K562 (cell line): ENCODE data around the gene NCOA1. TPM values are rescaled to one million over a fixed set of nuclear protein-coding genes. Genes with fewer than 3 reads are reported as not detected.

Experiments
- ATAC-seq: fragments of 200-7000 bp; cut with Tn5 transposase; 3 replicates; pipeline ENCODE4 v1.9.1; 2020; ENCODE audit warnings: moderate library complexity
- BruUV-seq: library from RNA; stranded (reverse); fragments of 400-500 nt; replicated peaks from 2 replicates; lab custom pipeline; 2021; lab: Mats Ljungman, UMichigan
- CTCF ChIA-PET: fragments of 300-600 bp; formaldehyde crosslinking; extraction: SDS; loops from one replicate; lab custom pipeline; 2021; ENCODE audit warnings: low intra/inter-chr PET ratio; lab: Yijun Ruan, JAX
- POLR2A ChIA-PET: fragments of 300-600, 350-650 bp; sonication (Branson Sonifier 250); formaldehyde crosslinking; extraction: SDS; loops from one replicate; lab custom pipeline; 2021; ENCODE audit warnings: antibody characterized with exemption, inconsistent platforms; lab: Yijun Ruan, JAX
- DNase-seq, 4 experiments: peaks; one replicate each; pipeline versions ENCODE4 v3.0.0 to v3.0.0-alpha.2; 2011 to 2018; ENCODE audit warnings: low spot score in 3 of 4, mixed read lengths in 3 of 4; ENCODE audit errors: extremely low read depth in 1 of 4
- FAIRE-seq: peaks from 2 replicates; lab custom pipeline; 2011; peaks lifted over from hg19 to GRCh38; lab: Jason Lieb, UNC
- H2AFZ ChIP-seq: 2 replicates; pipeline ENCODE4 v1.6.0; 2011; ENCODE audit warnings: low read depth, low read length, control low read depth, inconsistent platforms
- H3K27ac ChIP-seq: fragments of 200-600 bp; 3 replicates; pipeline ENCODE4 v1.8.0; 2011; ENCODE audit warnings: low read depth, mild to moderate bottlenecking, control low read depth, inconsistent platforms, low read length, moderate library complexity, mixed read lengths; ENCODE audit errors: extremely low read depth
- H3K27me3 ChIP-seq, 2 experiments: fragments of 300-600 bp in 1 of 2; 2 replicates in 1 of 2; 3 replicates in 1 of 2; pipeline versions ENCODE4 v1.6.0 to v1.8.0; 2011; ENCODE audit warnings: inconsistent platforms in 2 of 2, low read length in 2 of 2, mild to moderate bottlenecking in 1 of 2, mixed read lengths in 1 of 2, moderate library complexity in 1 of 2; ENCODE audit not compliant: control insufficient read depth in 2 of 2, insufficient read depth in 2 of 2
- H3K36me3 ChIP-seq: fragments of 300-600 bp; 3 replicates; pipeline ENCODE4 v1.8.0; 2011; ENCODE audit warnings: mild to moderate bottlenecking, low read length, inconsistent platforms; ENCODE audit not compliant: control insufficient read depth, insufficient read depth
- H3K4me1 ChIP-seq, 2 experiments: fragments of 200-600 bp in 1 of 2; replicated peaks in 1 of 2; 2 replicates in 1 of 2; 3 replicates in 1 of 2; pipeline versions ENCODE4 v1.5.1 to v1.8.0; 2011; ENCODE audit warnings: inconsistent platforms in 2 of 2, low read length in 2 of 2, mild to moderate bottlenecking in 1 of 2, mixed read lengths in 1 of 2, moderate library complexity in 1 of 2; ENCODE audit not compliant: control insufficient read depth in 2 of 2, insufficient read depth in 2 of 2
- H3K4me2 ChIP-seq: 2 replicates; pipeline ENCODE4 v1.6.1; 2011; ENCODE audit warnings: low read length, control low read depth, inconsistent platforms, mixed read lengths; ENCODE audit not compliant: insufficient read depth
- H3K4me3 ChIP-seq: fragments of 200-600 bp; sonication (generic), shearing (Covaris generic); 2 replicates; pipeline ENCODE4 v1.5.1; 2016; ENCODE audit warnings: control low read depth, inconsistent platforms
- H3K79me2 ChIP-seq: fragments of 200-600 bp; 3 replicates; pipeline ENCODE4 v1.8.0; 2011; ENCODE audit warnings: low read length, inconsistent platforms; ENCODE audit not compliant: control insufficient read depth, insufficient read depth
- H3K9ac ChIP-seq, 2 experiments: 2 replicates each; pipeline versions ENCODE4 v1.6.0 to v1.6.1; 2011; ENCODE audit warnings: low read depth in 2 of 2, low read length in 2 of 2, control low read depth in 1 of 2, inconsistent platforms in 1 of 2, mild to moderate bottlenecking in 1 of 2, mixed read lengths in 1 of 2; ENCODE audit not compliant: insufficient read depth in 1 of 2
- H3K9me1 ChIP-seq: one replicate; pipeline ENCODE4 v1.6.0; 2011; ENCODE audit warnings: inconsistent platforms, mild to moderate bottlenecking, low read length, moderate library complexity; ENCODE audit not compliant: control insufficient read depth, insufficient read depth
- H3K9me3 ChIP-seq: replicated peaks from 2 replicates; pipeline ENCODE4 v1.5.1; 2011; ENCODE audit warnings: low read depth, low read length, inconsistent platforms; ENCODE audit not compliant: control insufficient read depth, insufficient read depth
- H4K20me1 ChIP-seq: replicated peaks from 2 replicates; pipeline ENCODE4 v1.6.1; 2011; ENCODE audit warnings: low read length, inconsistent platforms, mixed read lengths; ENCODE audit not compliant: control insufficient read depth, insufficient read depth
- BCOR ChIP-seq: fragments of 450-650 bp; IDR thresholded peaks from 2 replicates; pipeline ENCODE4 v1.6.1; 2016
- BRF1 ChIP-seq: IDR thresholded peaks from 3 replicates; pipeline ENCODE4 v1.6.1; 2011; ENCODE audit warnings: borderline replicate concordance, mild to moderate bottlenecking; ENCODE audit not compliant: insufficient read length; ENCODE audit errors: extremely low read depth
- COPS2 ChIP-seq: fragments of 450-650 bp; conservative IDR thresholded peaks from 2 replicates; pipeline ENCODE4 v1.6.1; 2016; ENCODE audit warnings: mild to moderate bottlenecking, moderate library complexity
- FOXK1 ChIP-seq: sonication (generic); formaldehyde crosslinking; IDR thresholded peaks from 2 replicates; pipeline ENCODE4 v1.8.0; 2022; ENCODE audit warnings: missing genetic modification reagents, mild to moderate bottlenecking, borderline replicate concordance
- FOXM1 ChIP-seq, 2 experiments: fragments of 450-650 bp in 1 of 2; sonication (generic) in 1 of 2; formaldehyde crosslinking in 1 of 2; IDR thresholded peaks; 2 replicates each; pipeline versions ENCODE4 v1.6.1 to v1.9.0; 2017 to 2022; ENCODE audit warnings: low read depth in 2 of 2, mild to moderate bottlenecking in 2 of 2, missing genetic modification reagents in 1 of 2, moderate library complexity in 1 of 2
- HMGXB4 ChIP-seq: sonication (generic); formaldehyde crosslinking; IDR thresholded peaks from 2 replicates; pipeline ENCODE4 v1.8.1; 2023; ENCODE audit warnings: mild to moderate bottlenecking, missing genetic modification reagents
- LARP7 ChIP-seq: fragments of 450-650 bp; IDR thresholded peaks from 2 replicates; pipeline ENCODE4 v1.6.1; 2016
- MXD1 ChIP-seq: fragments of 250-450 bp; sonication (Bioruptor Pico); IDR thresholded peaks from 2 replicates; pipeline ENCODE4 v1.8.0; 2021; ENCODE audit warnings: borderline replicate concordance, mild to moderate bottlenecking, moderate library complexity; ENCODE audit not compliant: poor library complexity, severe bottlenecking
- RHOXF2B ChIP-seq: fragments of 250-450 bp; sonication (Bioruptor Pico); conservative IDR thresholded peaks from 2 replicates; pipeline ENCODE4 v1.5.1; 2021
- SMAD2 ChIP-seq: fragments of 150-350 bp; IDR thresholded peaks from 2 replicates; pipeline ENCODE4 v1.6.1; 2014; ENCODE audit warnings: low read depth, mild to moderate bottlenecking, low read length
- TAF15 ChIP-seq: fragments of 200-400 bp; formaldehyde crosslinking; IDR thresholded peaks from 2 replicates; pipeline ENCODE4 v1.6.1; 2017; ENCODE audit warnings: mild to moderate bottlenecking, low read depth, low read length, moderate library complexity
- ZEB2 ChIP-seq: fragments of 450-650 bp; IDR thresholded peaks from 2 replicates; pipeline ENCODE4 v1.6.1; 2016
- ZNF146 ChIP-seq: IDR thresholded peaks from one replicate; pipeline ENCODE4 v1.6.1; 2018; ENCODE audit warnings: missing compliant biosample characterization; ENCODE audit not compliant: unreplicated experiment
- ZNF224 ChIP-seq: sonication (generic); formaldehyde crosslinking; IDR thresholded peaks from 2 replicates; pipeline ENCODE4 v1.8.0; 2022; ENCODE audit warnings: mild to moderate bottlenecking, missing genetic modification reagents
- ZNF282 ChIP-seq: sonication (generic); formaldehyde crosslinking; IDR thresholded peaks from 2 replicates; pipeline ENCODE4 v1.8.1; 2023; ENCODE audit warnings: missing genetic modification reagents
- ZNF398 ChIP-seq: fragments of 250-450 bp; sonication (Bioruptor Pico); IDR thresholded peaks from 2 replicates; pipeline ENCODE4 v1.8.0; 2021; ENCODE audit warnings: moderate library complexity, mild to moderate bottlenecking, inconsistent platforms
- ZNF695 ChIP-seq: fragments of 450-650 bp; formaldehyde crosslinking; IDR thresholded peaks from 2 replicates; pipeline ENCODE4 v1.4.0; 2020; ENCODE audit warnings: mild to moderate bottlenecking, moderate library complexity
- WGBS: fragments of 100-300 bp; shearing (Covaris generic); methylation state at CpG from one replicate; pipeline ENCODE4 v1.1.6; 2016; ENCODE audit warnings: low coverage, mixed read lengths; ENCODE audit not compliant: insufficient coverage; ENCODE audit errors: missing lambda C conversion rate; 5-methylcytosine and 5-hydroxymethylcytosine counted together
- in situ Hi-C: fragments of 300-500 bp; cut with MboI; formaldehyde crosslinking; loops from 4 replicates; pipeline ENCODE4 v1.15.0; 2018; ENCODE audit warnings: inconsistent platforms, mixed read lengths
- intact Hi-C: fragments of 100-400 bp; cut with micrococcal nuclease; formaldehyde crosslinking; loops from 2 replicates; pipeline ENCODE4 v1.14.2; 2022
- polyA plus RNA-seq, 8 experiments: library from polyadenylated mRNA; depleted of rRNA in 4 of 8; stranded (reverse) in 5 of 8; unstranded in 3 of 8; fragments of >200 nt; fragmentation: Nextera tagmentation in 2 of 8; fragmentation: Illumina TruSeq in 1 of 8; extraction: Ambion mirVana in 2 of 8; extraction: Trizol in 1 of 8; gene quantifications; 2 replicates each; pipeline versions ENCODE4 v1.2.1 to v1.2.3, GENCODE V29; 2011 to 2014; ENCODE audit warnings: inconsistent platforms in 1 of 8, missing spikeins in 1 of 8
- total RNA-seq, 7 experiments: library from RNA; depleted of rRNA in 6 of 7; stranded (reverse); fragments of >200 nt in 6 of 7; fragmentation: Illumina TruSeq in 2 of 7; extraction: Trizol in 2 of 7; gene quantifications; 2 replicates each; pipeline versions ENCODE4 v1.2.1 to v1.2.3, GENCODE V29; 2011 to 2021; ENCODE audit warnings: low replicate concordance in 1 of 7

The NCOA1 gene
- total and polyA plus RNA-seq, 9 of the 15 experiments (the other 6 are each of a cell fraction or from before 2014, with no cell fraction given) = 4.9 to 25.7 (median 17.0) TPM

- ChIA-PET CTCF (interaction anchor here (0.5 kb wide), 1 partner anchor 255 kb away, joined by 3 read pairs; no protein-coding TSS in a partner anchor), POLR2A (interaction anchor here (1.9 kb wide), 1 partner anchor 10 kb away, joined by 7 read pairs; no protein-coding TSS in a partner anchor)
- Histone ChIP-seq H4K20me1 (no peaks in the 10 kb centered on the region), H3K4me1 (peaks cover 4% of the 10 kb centered on the region in 2 experiments; a peak in 2 of 5 replicates), H3K9ac (no peak overlapping the region), H3K9me3 (no peaks in the 10 kb centered on the region; the same call in 1 of the 2 replicates), H3K9me1 (no peaks in the 10 kb centered on the region), H3K4me3 (no peak overlapping the region), H3K79me2 (no peaks in the 10 kb centered on the region), H2AFZ (no peak overlapping the region), H3K4me2 (no peak overlapping the region), H3K36me3 (no peaks in the 10 kb centered on the region), H3K27me3 (no peaks in the 10 kb centered on the region), H3K27ac (no peak overlapping the region)
- intact Hi-C loops (no loop called here), in situ Hi-C loops (no loop called here)
- DNase-seq = no peak
- 63% methylated on average over 1 of the region's 1 CpG for WGBS
- no peak for ATAC-seq
- FAIRE-seq = no peak
- no TSS peak for BruUV-seq
- TF ChIP-seq ZNF146 (CRISPR knock-in tag) = peak; percentile 84
- peak; percentile 53 for TF ChIP-seq BCOR
- TF ChIP-seq ZEB2 = no peak
- TF ChIP-seq TAF15 = no peak
- no peak for TF ChIP-seq ZNF398
- TF ChIP-seq LARP7 = no peak
- no peak for TF ChIP-seq COPS2
- TF ChIP-seq BRF1 = no peak
- TF ChIP-seq ZNF282 = no peak
- TF ChIP-seq SMAD2 = no peak
- TF ChIP-seq ZNF224 = no peak
- TF ChIP-seq FOXK1 (CRISPR knock-in tag) = no peak
- TF ChIP-seq HMGXB4 = no peak
- TF ChIP-seq RHOXF2B = no peak
- no peak for TF ChIP-seq MXD1 (CRISPR knock-in tag)
- TF ChIP-seq ZNF695 (CRISPR knock-in tag) = no peak
- TF ChIP-seq FOXM1 (IDR thresholded peaks at IDR 0.05; ENCODE audit: low read depth) = no peak
- no peak for TF ChIP-seq FOXM1 (CRISPR knock-in tag; IDR thresholded peaks at IDR 0.05; ENCODE audit: low read depth)
Observed at GRCh38 chr2:24472416-24472815, 18.6 kb upstream of the NCOA1 start.
